Activated B cell treated with CpG ODN at 0.5 μM for 24 hours (primary cell): ENCODE measurements around the gene DYNLRB1. TPM values are rescaled to one million over a fixed set of nuclear protein-coding genes. Genes with fewer than 3 reads are reported as not detected.

ENCODE experiments used
- ATAC-seq: fragments of 200-7000 bp; cut with Tn5 transposase; one replicate; pipeline ENCODE4 v1.10.0; 2021; ENCODE audit warnings: low read depth, mild to moderate bottlenecking, moderate library complexity
- CTCF ChIA-PET: fragments of 350-600 bp; sonication (Branson Sonifier 250); formaldehyde crosslinking; loops from one replicate; lab custom pipeline; 2021; ENCODE audit warnings: antibody characterized with exemption; lab: Charles Lee
- POLR2A ChIA-PET: fragments of 350-600 bp; sonication (Branson Sonifier 250); formaldehyde crosslinking; loops from one replicate; lab custom pipeline; 2021; ENCODE audit warnings: antibody characterized with exemption; lab: Charles Lee
- DNase-seq: peaks from one replicate; pipeline ENCODE4 v3.0.0; 2022
- H3K27ac Mint-ChIP-seq: one replicate; pipeline ENCODE4 v1.8.0; 2020; ENCODE audit warnings: mixed read lengths
- H3K27me3 Mint-ChIP-seq: one replicate; pipeline ENCODE4 v1.8.0; 2021; ENCODE audit warnings: mixed read lengths
- H3K36me3 Mint-ChIP-seq: one replicate; pipeline ENCODE4 v1.8.0; 2021; ENCODE audit warnings: low read depth, mixed read lengths
- H3K4me1 Mint-ChIP-seq: one replicate; pipeline ENCODE4 v1.8.0; 2021; ENCODE audit warnings: mixed read lengths
- H3K4me3 Mint-ChIP-seq: one replicate; pipeline ENCODE4 v1.8.0; 2020; ENCODE audit warnings: mild to moderate bottlenecking, mixed read lengths
- H3K9me3 Mint-ChIP-seq: one replicate; pipeline ENCODE4 v1.8.0; 2020; ENCODE audit warnings: mixed read lengths
- intact Hi-C: fragments of 100-400 bp; cut with micrococcal nuclease; formaldehyde crosslinking; loops from one replicate; pipeline ENCODE4 v1.15.1; 2024
- total RNA-seq: library from RNA; stranded (reverse); gene quantifications from 2 replicates; pipeline ENCODE4 v1.2.3, GENCODE V29; 2022
- TF ChIP-seq, protein P1 (sequence below): fragments of 200-600 bp; IDR thresholded peaks from one replicate; pipeline ENCODE4 v1.8.0; 2022; ENCODE audit warnings: antibody characterized with exemption, mild to moderate bottlenecking

Gene DYNLRB1
- total RNA-seq, 1 donor from 2014 or later, result 65.9 TPM

DNA sequence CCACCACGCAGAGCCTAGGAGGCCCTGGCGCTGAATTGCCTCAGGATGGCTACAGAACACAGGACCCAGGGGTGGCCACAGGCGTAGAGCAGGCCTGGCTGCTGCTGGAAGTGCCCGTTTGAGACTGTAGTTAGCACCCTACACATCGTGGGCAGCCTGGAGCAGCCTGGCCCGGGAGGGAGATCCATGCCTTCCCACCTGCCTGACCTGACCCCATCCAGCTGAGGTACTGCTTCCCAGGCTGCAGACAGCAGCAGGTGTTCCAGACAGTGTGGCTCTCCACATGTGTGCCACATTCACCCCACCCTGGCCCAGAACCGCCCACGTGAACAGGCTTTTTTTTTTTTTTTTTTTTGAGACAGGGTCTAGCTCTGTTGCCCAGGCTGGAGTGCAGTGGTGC is 21.4 kb downstream of the DYNLRB1 start:
- TF ChIP-seq, protein P1, sequence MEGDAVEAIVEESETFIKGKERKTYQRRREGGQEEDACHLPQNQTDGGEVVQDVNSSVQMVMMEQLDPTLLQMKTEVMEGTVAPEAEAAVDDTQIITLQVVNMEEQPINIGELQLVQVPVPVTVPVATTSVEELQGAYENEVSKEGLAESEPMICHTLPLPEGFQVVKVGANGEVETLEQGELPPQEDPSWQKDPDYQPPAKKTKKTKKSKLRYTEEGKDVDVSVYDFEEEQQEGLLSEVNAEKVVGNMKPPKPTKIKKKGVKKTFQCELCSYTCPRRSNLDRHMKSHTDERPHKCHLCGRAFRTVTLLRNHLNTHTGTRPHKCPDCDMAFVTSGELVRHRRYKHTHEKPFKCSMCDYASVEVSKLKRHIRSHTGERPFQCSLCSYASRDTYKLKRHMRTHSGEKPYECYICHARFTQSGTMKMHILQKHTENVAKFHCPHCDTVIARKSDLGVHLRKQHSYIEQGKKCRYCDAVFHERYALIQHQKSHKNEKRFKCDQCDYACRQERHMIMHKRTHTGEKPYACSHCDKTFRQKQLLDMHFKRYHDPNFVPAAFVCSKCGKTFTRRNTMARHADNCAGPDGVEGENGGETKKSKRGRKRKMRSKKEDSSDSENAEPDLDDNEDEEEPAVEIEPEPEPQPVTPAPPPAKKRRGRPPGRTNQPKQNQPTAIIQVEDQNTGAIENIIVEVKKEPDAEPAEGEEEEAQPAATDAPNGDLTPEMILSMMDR, result no peak
- no peaks in the 10 kb centered on the region for H3K27me3 Mint-ChIP-seq
- ChIA-PET CTCF (interaction anchor here (0.6 to 3.8 kb wide), 4 partner anchors 10 to 238 kb away, joined by 3 to 30 read pairs (median 12); no protein-coding TSS in a partner anchor), POLR2A (interaction anchor here (0.6 kb wide), 1 partner anchor 175 kb away, joined by 7 read pairs; the partner anchor contains the start of gene ITCH)
- DNase-seq, result no peak
- ATAC-seq, result no peak
- H3K36me3 Mint-ChIP-seq, result peaks cover 67% of the 10 kb centered on the region
- H3K4me1 Mint-ChIP-seq, result peaks cover 12% of the 10 kb centered on the region
- H3K4me3 Mint-ChIP-seq, result no peak overlapping the region
- H3K27ac Mint-ChIP-seq, result no peak overlapping the region
- no peaks in the 10 kb centered on the region for H3K9me3 Mint-ChIP-seq
- intact Hi-C loops, result loop anchor here (1.0 to 5.0 kb wide), 3 partner anchors 171 to 232 kb away; no protein-coding TSS in a partner anchor

DNA sequence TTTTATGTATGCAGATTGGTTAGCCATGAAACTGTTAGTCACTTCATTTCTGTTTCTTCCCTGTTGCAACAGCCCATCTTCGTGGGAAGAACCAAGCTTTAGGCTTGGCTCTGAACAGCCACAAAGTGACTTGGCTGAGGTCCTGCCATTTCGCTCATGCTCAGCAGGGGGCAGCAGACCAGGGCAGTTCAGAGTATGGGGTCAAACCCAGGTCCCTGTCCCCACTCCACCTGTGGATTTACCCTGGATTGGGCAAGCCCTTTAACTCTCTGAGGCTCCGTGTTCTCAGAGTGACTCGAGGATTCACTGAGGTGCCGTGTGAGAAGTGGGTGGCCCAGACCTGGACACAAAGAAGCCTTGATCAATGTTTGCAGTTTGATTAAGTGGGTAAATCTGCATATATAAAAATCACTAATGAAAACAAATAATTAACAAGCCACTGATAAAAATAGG is 22.5 kb downstream of the DYNLRB1 start:
- no peaks in the 10 kb centered on the region for H3K27me3 Mint-ChIP-seq
- peak; percentile 37 for DNase-seq
- ChIA-PET POLR2A (interaction anchor here (0.7 kb wide), 1 partner anchor 300 kb away, joined by 4 read pairs; no protein-coding TSS in a partner anchor), CTCF (interaction anchor here (0.6 to 3.8 kb wide), 10 partner anchors 16 to 230 kb away, joined by 3 to 30 read pairs (median 4); no protein-coding TSS in a partner anchor)
- peaks cover 15% of the 10 kb centered on the region for H3K4me1 Mint-ChIP-seq
- ATAC-seq, result peak; percentile 61
- no peak overlapping the region for H3K4me3 Mint-ChIP-seq
- H3K9me3 Mint-ChIP-seq, result no peaks in the 10 kb centered on the region
- TF ChIP-seq, protein P1, result no peak
- intact Hi-C loops, result loop anchor here (1.0 to 5.0 kb wide), 3 partner anchors 170 to 231 kb away; no protein-coding TSS in a partner anchor
- no peak overlapping the region for H3K27ac Mint-ChIP-seq
- H3K36me3 Mint-ChIP-seq, result peaks cover 68% of the 10 kb centered on the region

DNA sequence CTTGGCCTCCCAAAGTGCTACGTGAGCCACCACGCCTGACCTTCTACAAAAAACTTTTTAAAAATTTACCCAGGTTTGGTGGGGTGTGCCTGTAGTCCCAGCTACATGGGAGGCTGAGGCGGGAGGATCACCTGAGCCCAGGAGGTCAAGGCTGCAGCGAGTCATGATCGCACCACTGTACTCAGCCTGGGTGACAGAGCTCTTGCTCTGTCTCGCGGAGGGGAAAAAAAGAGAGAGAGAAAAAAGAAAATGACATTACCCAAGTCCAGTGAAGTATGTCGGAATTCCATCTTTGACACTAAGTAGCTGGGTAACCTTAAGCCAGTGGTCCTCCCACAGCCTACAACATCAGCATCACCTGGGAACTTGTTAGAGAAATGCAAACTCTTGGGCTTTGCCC is 23.5 kb downstream of the DYNLRB1 start:
- CTCF ChIA-PET, result interaction anchor here (0.6 to 3.8 kb wide), 4 partner anchors 52 to 229 kb away, joined by 3 to 30 read pairs (median 6); no protein-coding TSS in a partner anchor

DNA sequence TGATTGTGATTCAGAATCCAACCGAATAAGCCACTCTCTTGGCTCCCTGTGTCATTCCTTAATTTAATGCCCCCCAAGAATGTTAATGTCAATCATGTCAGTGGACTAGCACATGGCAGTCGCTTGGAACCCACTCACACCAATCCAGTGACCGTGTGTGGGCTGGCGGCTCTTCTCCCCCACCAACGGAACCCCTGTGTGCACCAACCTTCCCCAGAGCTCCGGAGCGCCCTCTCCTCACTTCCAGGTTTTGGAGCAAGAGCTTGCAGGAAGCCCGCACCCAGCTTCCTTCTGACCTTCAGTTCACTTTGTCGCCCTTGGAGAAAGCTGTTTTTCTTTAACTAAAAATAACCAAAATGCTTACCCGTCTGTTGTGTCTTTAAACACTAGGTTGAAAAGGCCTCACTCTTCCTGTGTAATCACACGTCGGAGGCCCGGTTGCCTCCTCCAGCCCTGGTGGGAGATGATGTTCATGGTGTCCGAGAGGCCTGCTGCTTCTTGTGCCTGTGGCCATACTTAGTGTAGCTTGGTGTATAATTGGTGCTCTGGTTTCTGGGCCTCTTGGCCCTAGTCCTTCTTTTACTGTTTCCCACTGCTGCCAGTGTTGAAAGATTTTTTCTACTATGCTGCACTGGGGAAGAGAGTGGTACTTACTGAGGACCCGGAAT is 24.5 kb downstream of the DYNLRB1 start:
- no peak overlapping the region for H3K4me3 Mint-ChIP-seq
- CTCF ChIA-PET, result no interaction called here
- H3K27ac Mint-ChIP-seq, result no peak overlapping the region
- intact Hi-C loops, result no loop called here
- no peaks in the 10 kb centered on the region for H3K27me3 Mint-ChIP-seq
- TF ChIP-seq, protein P1, result no peak
- POLR2A ChIA-PET, result no interaction called here
- ATAC-seq (no peak), DNase-seq (no peak)
- H3K9me3 Mint-ChIP-seq, result no peaks in the 10 kb centered on the region
- peaks cover 52% of the 10 kb centered on the region for H3K36me3 Mint-ChIP-seq
- peaks cover 25% of the 10 kb centered on the region for H3K4me1 Mint-ChIP-seq

More for the DNA sequence above, 23.5 kb downstream of the DYNLRB1 start:
- POLR2A ChIA-PET, result no interaction called here
- Mint-ChIP-seq H3K4me1 (peaks cover 24% of the 10 kb centered on the region), H3K27ac (no peak overlapping the region), H3K9me3 (no peaks in the 10 kb centered on the region), H3K27me3 (no peaks in the 10 kb centered on the region), H3K4me3 (no peak overlapping the region), H3K36me3 (peaks cover 60% of the 10 kb centered on the region)
- no peak for ATAC-seq
- DNase-seq, result no peak
- intact Hi-C loops, result loop anchor here (5.0 kb wide), 1 partner anchor 227 kb away; no protein-coding TSS in a partner anchor
- TF ChIP-seq, protein P1, result no peak

DNA sequence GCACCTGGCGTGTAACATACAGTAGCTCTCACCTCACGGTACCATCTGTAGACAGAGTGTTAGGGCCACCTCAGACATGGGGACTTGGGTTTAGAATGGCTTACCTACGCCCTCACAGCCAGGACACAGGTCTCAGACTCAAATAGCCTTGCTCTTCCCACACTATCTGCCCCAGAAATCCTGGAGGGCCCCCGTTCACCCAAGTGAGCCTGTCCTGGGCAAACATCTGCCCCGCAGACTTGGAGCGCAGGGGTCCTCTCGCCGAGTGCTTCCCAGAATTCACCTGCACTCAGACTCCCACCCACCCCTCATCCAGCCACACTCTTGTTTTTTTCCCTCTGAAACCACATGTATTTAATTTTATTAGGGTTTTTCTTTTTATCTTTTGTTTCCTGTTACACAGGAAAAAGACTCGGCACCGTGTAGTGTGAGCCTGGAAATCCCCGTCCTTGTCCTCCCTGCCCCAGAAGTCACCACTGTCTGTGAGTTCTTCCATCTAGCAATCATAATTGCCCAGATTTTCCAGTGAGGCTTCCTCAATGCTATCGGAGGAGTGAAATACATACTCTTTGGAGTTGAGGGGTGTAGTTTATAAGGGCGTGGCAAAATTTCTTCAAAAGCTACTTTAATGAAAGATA is 25.2 kb downstream of the DYNLRB1 start:
- no peaks in the 10 kb centered on the region for H3K9me3 Mint-ChIP-seq
- peak overlapping the region; percentile 30 for H3K27ac Mint-ChIP-seq
- H3K36me3 Mint-ChIP-seq, result peaks cover 46% of the 10 kb centered on the region
- no peak for DNase-seq
- H3K4me3 Mint-ChIP-seq, result no peak overlapping the region
- no peak for ATAC-seq
- ChIA-PET CTCF (no interaction called here), POLR2A (no interaction called here)
- H3K4me1 Mint-ChIP-seq, result peaks cover 25% of the 10 kb centered on the region
- intact Hi-C loops, result no loop called here
- TF ChIP-seq, protein P1, result no peak
- no peaks in the 10 kb centered on the region for H3K27me3 Mint-ChIP-seq
